Heart left ventricle (tissue), 13 donors: ENCODE results near the gene GALNT9.

Experiments used
- CTCF ChIP-seq, 12 donors: fragments of 200-600 bp; sonication (generic) in 4 of 12; IDR thresholded peaks; one replicate each; pipeline versions ENCODE4 v1.5.0 to v1.8.0; 2018 to 2022; ENCODE audit warnings: antibody characterized with exemption in 12 of 12, mild to moderate bottlenecking in 5 of 12
- POLR2A ChIP-seq, 2 donors: fragments of 450-650 bp; IDR thresholded peaks; one replicate each; pipeline ENCODE4 v1.6.1; 2017; ENCODE audit warnings: antibody characterized with exemption in 2 of 2, mild to moderate bottlenecking in 2 of 2, moderate library complexity in 2 of 2
- donor health status: ischemic (EF 13 %, LVEDD 7.1; RV severe dilation, severe dysfunction).
- donor health status: DM: no; HTN: yes; CAD: no.
- donor health status: DM: no; HTN: no; CAD: no.
- donor health status: ischemic (EF 25% LVEDD 6.9; RV normal size, moderate dysfunction).
- donor health status: ischemic (EF 25% LVEDD 5.7; RV mildly dilated, moderate dysfunction).
- donor health status: ischemic (EF 35%, LVEDD 5.7; RV mildly dilated, moderate dysfunction).
- donor health status: nonischemic (EF 11% LVEDD 7.7; RV severe dilation, severe dysfunction).
- donor health status: DM: yes; HTN: yes; CAD: no.
- donor health status: PGD.
- donor health status: ischemic (EF 29% LVEDD 5.4; RV normal size, mild dysfunction).
- donor health status: nonischemic (EF 23%, LVEDD 6.1; RV moderate dilation, normal function).

- TF ChIP-seq POLR2A (IDR thresholded peaks at IDR 0.05) = no peak
- TF ChIP-seq CTCF (IDR thresholded peaks at IDR 0.05) = no peak
Observed at GRCh38 chr12:132171293-132171967, 158.0 kb downstream of the GALNT9 start.
